ENCODE results near the gene PCDHB6.
"Not testable (repeated sequence)": the region's sequence is repeated elsewhere in the genome, so short reads cannot be mapped to it uniquely, and the experiment has no call there.

The PCDHB6 gene

DNA sequence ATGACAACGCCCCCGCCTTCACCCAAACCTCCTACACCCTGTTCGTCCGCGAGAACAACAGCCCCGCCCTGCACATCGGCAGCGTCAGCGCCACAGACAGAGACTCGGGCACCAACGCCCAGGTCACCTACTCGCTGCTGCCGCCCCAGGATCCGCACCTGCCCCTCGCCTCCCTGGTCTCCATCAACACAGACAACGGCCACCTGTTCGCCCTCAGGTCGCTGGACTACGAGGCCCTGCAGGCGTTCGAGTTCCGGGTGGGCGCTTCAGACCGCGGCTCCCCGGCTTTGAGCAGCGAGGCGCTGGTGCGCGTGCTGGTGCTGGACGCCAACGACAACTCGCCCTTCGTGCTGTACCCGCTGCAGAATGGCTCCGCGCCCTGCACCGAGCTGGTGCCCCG is 29.5 kb downstream of the PCDHB6 start:
- not testable (repeated sequence) for H3K9me3 ChIP-seq (ENCODE audit: low read length); H3K27me3 ChIP-seq (ENCODE audit: insufficient read depth, low read length); H2AFZ ChIP-seq (ENCODE audit: low read depth, low read length); H3K4me3 ChIP-seq (ENCODE audit: low read length); H3K4me1 ChIP-seq (ENCODE audit: insufficient read depth, low read length); H3K36me3 ChIP-seq (ENCODE audit: insufficient read depth, low read length)

DNA sequence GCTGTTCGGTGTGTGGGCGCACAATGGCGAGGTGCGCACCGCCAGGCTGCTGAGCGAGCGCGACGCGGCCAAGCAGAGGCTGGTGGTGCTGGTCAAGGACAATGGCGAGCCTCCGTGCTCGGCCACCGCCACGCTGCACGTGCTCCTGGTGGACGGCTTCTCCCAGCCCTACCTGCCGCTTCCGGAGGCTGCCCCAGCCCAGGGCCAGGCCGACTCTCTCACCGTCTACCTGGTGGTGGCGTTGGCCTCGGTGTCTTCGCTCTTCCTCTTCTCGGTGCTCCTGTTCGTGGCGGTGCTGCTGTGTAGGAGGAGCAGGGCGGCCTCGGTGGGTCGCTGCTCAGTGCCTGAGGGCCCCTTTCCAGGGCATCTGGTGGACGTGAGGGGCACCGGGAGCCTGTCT is 30.0 kb downstream of the PCDHB6 start:
- H2AFZ ChIP-seq (ENCODE audit: low read depth, low read length); H3K27me3 ChIP-seq (ENCODE audit: insufficient read depth, low read length); H3K36me3 ChIP-seq (ENCODE audit: insufficient read depth, low read length); H3K4me3 ChIP-seq (ENCODE audit: low read length); H3K4me1 ChIP-seq (ENCODE audit: insufficient read depth, low read length): not testable (repeated sequence)
- peaks cover 12% of the 10 kb centered on the region for H3K9me3 ChIP-seq (ENCODE audit: low read length)

DNA sequence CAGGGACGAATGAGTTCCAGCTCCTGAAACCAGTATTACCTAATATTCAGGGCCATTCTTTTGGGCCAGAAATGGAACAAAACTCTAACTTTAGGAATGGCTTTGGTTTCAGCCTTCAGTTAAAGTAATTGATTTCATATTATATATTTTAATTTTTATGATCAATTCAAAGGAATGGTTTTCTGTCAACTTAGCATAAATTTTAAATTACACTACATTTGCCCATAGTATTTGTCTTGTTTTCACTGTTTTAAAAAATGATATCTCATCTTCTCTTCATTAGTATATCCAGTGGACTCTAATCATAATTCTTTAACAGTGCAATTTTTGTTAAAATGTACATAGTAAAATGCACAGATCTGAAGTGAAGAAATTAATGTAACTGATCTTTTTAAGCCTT is 30.5 kb downstream of the PCDHB6 start:
- Histone ChIP-seq H3K9me3 (ENCODE audit: low read length) (peaks cover 12% of the 10 kb centered on the region), H3K4me3 (ENCODE audit: low read length) (no peak overlapping the region), H3K4me1 (ENCODE audit: insufficient read depth, low read length) (no peaks in the 10 kb centered on the region), H2AFZ (ENCODE audit: low read depth, low read length) (no peak overlapping the region), H3K36me3 (ENCODE audit: insufficient read depth, low read length) (no peaks in the 10 kb centered on the region), H3K27me3 (ENCODE audit: insufficient read depth, low read length) (no peaks in the 10 kb centered on the region)

GRCh38 chr5:141182248-141182647 is 32.4 kb downstream of the PCDHB6 start, which contains the start of gene PCDHB16:
Gene PCDHB16 (plus strand): TSS chr5:141182387. CDS start chr5:141182560, 173 bp downstream.
- no peaks in the 10 kb centered on the region for H3K27me3 ChIP-seq (ENCODE audit: insufficient read depth, low read length)
- H3K4me3 ChIP-seq (ENCODE audit: low read length): peak within 1 kb of the TSS; percentile 44
- no peak within 1 kb of the TSS for H2AFZ ChIP-seq (ENCODE audit: low read depth, low read length)
- peaks cover 13% of the 10 kb centered on the region for H3K9me3 ChIP-seq (ENCODE audit: low read length)
- H3K4me1 ChIP-seq (ENCODE audit: insufficient read depth, low read length): no peaks in the 10 kb centered on the region
- no peaks in the 10 kb centered on the region for H3K36me3 ChIP-seq (ENCODE audit: insufficient read depth, low read length)

- H3K9me3 ChIP-seq (ENCODE audit: low read length): peaks cover 14% of the 10 kb centered on the region
- H3K27me3 ChIP-seq (ENCODE audit: insufficient read depth, low read length); H3K4me3 ChIP-seq (ENCODE audit: low read length); H2AFZ ChIP-seq (ENCODE audit: low read depth, low read length); H3K4me1 ChIP-seq (ENCODE audit: insufficient read depth, low read length); H3K36me3 ChIP-seq (ENCODE audit: insufficient read depth, low read length): not testable (repeated sequence)
Measured at GRCh38 chr5:141184117-141184855, 34.4 kb downstream of the PCDHB6 start.

GRCh38 chr5:141186897-141187512 is 37.1 kb downstream of the PCDHB6 start, which contains the start of gene PCDHB9:
Gene PCDHB9 (plus strand): TSS chr5:141187161. CDS start chr5:141187319, 158 bp downstream.
- no peaks in the 10 kb centered on the region for H3K27me3 ChIP-seq (ENCODE audit: insufficient read depth, low read length)
- no peak within 1 kb of the TSS for H2AFZ ChIP-seq (ENCODE audit: low read depth, low read length)
- no peaks in the 10 kb centered on the region for H3K36me3 ChIP-seq (ENCODE audit: insufficient read depth, low read length)
- no peaks in the 10 kb centered on the region for H3K4me1 ChIP-seq (ENCODE audit: insufficient read depth, low read length)
- H3K9me3 ChIP-seq (ENCODE audit: low read length): peaks cover 17% of the 10 kb centered on the region
- peak within 1 kb of the TSS; percentile 34 for H3K4me3 ChIP-seq (ENCODE audit: low read length)

- H3K27me3 ChIP-seq (ENCODE audit: insufficient read depth, low read length); H3K36me3 ChIP-seq (ENCODE audit: insufficient read depth, low read length); H3K4me1 ChIP-seq (ENCODE audit: insufficient read depth, low read length); H3K4me3 ChIP-seq (ENCODE audit: low read length); H2AFZ ChIP-seq (ENCODE audit: low read depth, low read length): not testable (repeated sequence)
- peaks cover 18% of the 10 kb centered on the region for H3K9me3 ChIP-seq (ENCODE audit: low read length)
Measured at GRCh38 chr5:141188682-141189081, 38.8 kb downstream of the PCDHB6 start.

DNA sequence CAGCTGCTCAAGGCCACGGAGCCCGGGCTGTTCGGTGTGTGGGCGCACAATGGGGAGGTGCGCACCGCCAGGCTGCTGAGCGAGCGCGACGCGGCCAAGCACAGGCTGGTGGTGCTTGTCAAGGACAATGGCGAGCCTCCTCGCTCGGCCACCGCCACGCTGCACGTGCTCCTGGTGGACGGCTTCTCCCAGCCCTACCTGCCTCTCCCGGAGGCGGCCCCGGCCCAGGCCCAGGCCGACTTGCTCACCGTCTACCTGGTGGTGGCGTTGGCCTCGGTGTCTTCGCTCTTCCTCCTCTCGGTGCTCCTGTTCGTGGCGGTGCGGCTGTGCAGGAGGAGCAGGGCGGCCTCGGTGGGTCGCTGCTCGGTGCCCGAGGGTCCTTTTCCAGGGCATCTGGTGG is 39.3 kb downstream of the PCDHB6 start:
- not testable (repeated sequence) for H3K27me3 ChIP-seq (ENCODE audit: insufficient read depth, low read length); H3K4me1 ChIP-seq (ENCODE audit: insufficient read depth, low read length); H3K4me3 ChIP-seq (ENCODE audit: low read length); H2AFZ ChIP-seq (ENCODE audit: low read depth, low read length); H3K36me3 ChIP-seq (ENCODE audit: insufficient read depth, low read length)
- H3K9me3 ChIP-seq (ENCODE audit: low read length): peaks cover 18% of the 10 kb centered on the region

- H3K27me3 ChIP-seq (ENCODE audit: insufficient read depth, low read length): no peaks in the 10 kb centered on the region
- H3K36me3 ChIP-seq (ENCODE audit: insufficient read depth, low read length): no peaks in the 10 kb centered on the region
- H2AFZ ChIP-seq (ENCODE audit: low read depth, low read length): peak within 1 kb of the TSS; percentile 5
- H3K9me3 ChIP-seq (ENCODE audit: low read length): peaks cover 13% of the 10 kb centered on the region
- H3K4me1 ChIP-seq (ENCODE audit: insufficient read depth, low read length): no peaks in the 10 kb centered on the region
- H3K4me3 ChIP-seq (ENCODE audit: low read length): peak within 1 kb of the TSS; percentile 44
Measured at GRCh38 chr5:141192110-141192725, 42.4 kb downstream of the PCDHB6 start, which contains the start of gene PCDHB10. Gene PCDHB10 (plus strand): TSS chr5:141192353. CDS start chr5:141192553, 200 bp downstream.

DNA sequence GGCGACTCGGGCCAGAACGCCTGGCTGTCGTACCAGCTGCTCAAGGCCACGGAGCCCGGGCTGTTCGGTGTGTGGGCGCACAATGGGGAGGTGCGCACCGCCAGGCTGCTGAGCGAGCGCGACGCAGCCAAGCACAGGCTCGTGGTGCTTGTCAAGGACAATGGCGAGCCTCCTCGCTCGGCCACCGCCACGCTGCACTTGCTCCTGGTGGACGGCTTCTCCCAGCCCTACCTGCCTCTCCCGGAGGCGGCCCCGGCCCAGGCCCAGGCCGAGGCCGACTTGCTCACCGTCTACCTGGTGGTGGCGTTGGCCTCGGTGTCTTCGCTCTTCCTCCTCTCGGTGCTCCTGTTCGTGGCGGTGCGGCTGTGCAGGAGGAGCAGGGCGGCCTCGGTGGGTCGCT is 44.5 kb downstream of the PCDHB6 start:
- not testable (repeated sequence) for H2AFZ ChIP-seq (ENCODE audit: low read depth, low read length); H3K36me3 ChIP-seq (ENCODE audit: insufficient read depth, low read length); H3K4me1 ChIP-seq (ENCODE audit: insufficient read depth, low read length); H3K27me3 ChIP-seq (ENCODE audit: insufficient read depth, low read length); H3K4me3 ChIP-seq (ENCODE audit: low read length)
- H3K9me3 ChIP-seq (ENCODE audit: low read length): peaks cover 20% of the 10 kb centered on the region

GRCh38 chr5:141196363-141196762 is 46.5 kb downstream of the PCDHB6 start:
- Histone ChIP-seq H3K36me3 (ENCODE audit: insufficient read depth, low read length) (peaks cover 3% of the 10 kb centered on the region), H3K4me1 (ENCODE audit: insufficient read depth, low read length) (no peaks in the 10 kb centered on the region), H3K9me3 (ENCODE audit: low read length) (peaks cover 34% of the 10 kb centered on the region)

GRCh38 chr5:141199359-141200235 is 49.7 kb downstream of the PCDHB6 start, which contains the start of gene PCDHB11:
Gene PCDHB11 (plus strand): TSS chr5:141199627. CDS start chr5:141199775, 148 bp downstream.
- Histone ChIP-seq H3K27me3 (ENCODE audit: insufficient read depth, low read length) (no peaks in the 10 kb centered on the region), H3K36me3 (ENCODE audit: insufficient read depth, low read length) (peaks cover 3% of the 10 kb centered on the region), H3K4me3 (ENCODE audit: low read length) (peak within 1 kb of the TSS; percentile 39), H3K4me1 (ENCODE audit: insufficient read depth, low read length) (no peaks in the 10 kb centered on the region), H3K9me3 (ENCODE audit: low read length) (peaks cover 34% of the 10 kb centered on the region), H2AFZ (ENCODE audit: low read depth, low read length) (peak within 1 kb of the TSS; percentile 3)

More at GRCh38 chr5:141196363-141196762, 46.5 kb downstream of the PCDHB6 start:
- H2AFZ ChIP-seq (ENCODE audit: low read depth, low read length): no peak overlapping the region
- no peak overlapping the region for H3K4me3 ChIP-seq (ENCODE audit: low read length)
- H3K27me3 ChIP-seq (ENCODE audit: insufficient read depth, low read length): no peaks in the 10 kb centered on the region
